SK-N-SH treated with all-trans-retinoic acid at 6 μM for 48 hours (cell line): ENCODE data around the gene OR4Q2.

Source experiments
- BACH2 ChIP-seq: fragments of 250-450 bp; sonication (Bioruptor Pico); IDR thresholded peaks from 2 replicates; pipeline ENCODE4 v1.9.0; 2021; ENCODE audit warnings: mild to moderate bottlenecking, borderline replicate concordance
- ESRRG ChIP-seq: fragments of 250-450 bp; sonication (Bioruptor Pico); IDR thresholded peaks from 2 replicates; pipeline ENCODE4 v1.6.1; 2021; ENCODE audit warnings: mild to moderate bottlenecking
- GLIS3 ChIP-seq: fragments of 250-450 bp; sonication (Bioruptor Pico); IDR thresholded peaks from 2 replicates; pipeline ENCODE4 v1.5.0; 2020; ENCODE audit warnings: mild to moderate bottlenecking, moderate library complexity
- PPARA ChIP-seq: fragments of 250-450 bp; sonication (Bioruptor Pico); IDR thresholded peaks from 2 replicates; pipeline ENCODE4 v1.5.0; 2020; ENCODE audit warnings: mild to moderate bottlenecking, borderline replicate concordance
- RARB ChIP-seq: fragments of 250-450 bp; sonication (Bioruptor Pico); IDR thresholded peaks from 2 replicates; pipeline ENCODE4 v1.8.0; 2021; ENCODE audit warnings: mild to moderate bottlenecking, moderate library complexity
- TOX ChIP-seq: fragments of 250-450 bp; sonication (Bioruptor Pico); IDR thresholded peaks from 2 replicates; pipeline ENCODE4 v1.8.0; 2021; ENCODE audit warnings: mild to moderate bottlenecking, moderate library complexity, borderline replicate concordance
- ZC3H10 ChIP-seq: fragments of 250-450 bp; sonication (Bioruptor Pico); IDR thresholded peaks from 2 replicates; pipeline ENCODE4 v1.5.1; 2021; ENCODE audit warnings: mild to moderate bottlenecking, moderate library complexity
- ZFP30 ChIP-seq: fragments of 450-650 bp; formaldehyde crosslinking; IDR thresholded peaks from 2 replicates; pipeline ENCODE4 v1.5.0; 2022; ENCODE audit warnings: mild to moderate bottlenecking, moderate library complexity
- ZNF565 ChIP-seq: fragments of 450-650 bp; formaldehyde crosslinking; conservative IDR thresholded peaks from 2 replicates; pipeline ENCODE4 v1.5.0; 2020; ENCODE audit warnings: low read depth, mild to moderate bottlenecking, moderate library complexity
- ZNF8 ChIP-seq: fragments of 450-650 bp; formaldehyde crosslinking; IDR thresholded peaks from 2 replicates; pipeline ENCODE4 v1.5.0; 2020; ENCODE audit warnings: mild to moderate bottlenecking, moderate library complexity
- TF ChIP-seq, protein P1 (sequence below): fragments of 250-450 bp; sonication (Bioruptor Pico); IDR thresholded peaks from 2 replicates; pipeline ENCODE4 v1.8.0; 2020; ENCODE audit warnings: mild to moderate bottlenecking, moderate library complexity, borderline replicate concordance
- TF ChIP-seq, protein P2 (sequence below): fragments of 250-450 bp; sonication (Bioruptor Pico); IDR thresholded peaks from 2 replicates; pipeline ENCODE4 v1.5.1; 2021; ENCODE audit warnings: mild to moderate bottlenecking, moderate library complexity
- TF ChIP-seq, protein P3 (sequence below): fragments of 250-450 bp; sonication (Bioruptor Pico); IDR thresholded peaks from 2 replicates; pipeline ENCODE4 v1.5.0; 2020; ENCODE audit warnings: mild to moderate bottlenecking, moderate library complexity

GRCh38 chr14:20001863-20002262 lies at the start of gene OR4Q2:
- TF ChIP-seq, protein P1, sequence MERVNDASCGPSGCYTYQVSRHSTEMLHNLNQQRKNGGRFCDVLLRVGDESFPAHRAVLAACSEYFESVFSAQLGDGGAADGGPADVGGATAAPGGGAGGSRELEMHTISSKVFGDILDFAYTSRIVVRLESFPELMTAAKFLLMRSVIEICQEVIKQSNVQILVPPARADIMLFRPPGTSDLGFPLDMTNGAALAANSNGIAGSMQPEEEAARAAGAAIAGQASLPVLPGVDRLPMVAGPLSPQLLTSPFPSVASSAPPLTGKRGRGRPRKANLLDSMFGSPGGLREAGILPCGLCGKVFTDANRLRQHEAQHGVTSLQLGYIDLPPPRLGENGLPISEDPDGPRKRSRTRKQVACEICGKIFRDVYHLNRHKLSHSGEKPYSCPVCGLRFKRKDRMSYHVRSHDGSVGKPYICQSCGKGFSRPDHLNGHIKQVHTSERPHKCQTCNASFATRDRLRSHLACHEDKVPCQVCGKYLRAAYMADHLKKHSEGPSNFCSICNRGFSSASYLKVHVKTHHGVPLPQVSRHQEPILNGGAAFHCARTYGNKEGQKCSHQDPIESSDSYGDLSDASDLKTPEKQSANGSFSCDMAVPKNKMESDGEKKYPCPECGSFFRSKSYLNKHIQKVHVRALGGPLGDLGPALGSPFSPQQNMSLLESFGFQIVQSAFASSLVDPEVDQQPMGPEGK (CRISPR knock-in tag) = no peak
- TF ChIP-seq ZFP30 (CRISPR knock-in tag) (no peak), ZNF8 (no peak), PPARA (CRISPR knock-in tag) (no peak), ESRRG (CRISPR knock-in tag) (no peak), ZC3H10 (CRISPR knock-in tag) (no peak), ZNF565 (CRISPR knock-in tag) (no peak), GLIS3 (CRISPR knock-in tag) (no peak), TOX (CRISPR knock-in tag) (no peak), RARB (no peak), BACH2 (no peak)
- TF ChIP-seq, protein P2, sequence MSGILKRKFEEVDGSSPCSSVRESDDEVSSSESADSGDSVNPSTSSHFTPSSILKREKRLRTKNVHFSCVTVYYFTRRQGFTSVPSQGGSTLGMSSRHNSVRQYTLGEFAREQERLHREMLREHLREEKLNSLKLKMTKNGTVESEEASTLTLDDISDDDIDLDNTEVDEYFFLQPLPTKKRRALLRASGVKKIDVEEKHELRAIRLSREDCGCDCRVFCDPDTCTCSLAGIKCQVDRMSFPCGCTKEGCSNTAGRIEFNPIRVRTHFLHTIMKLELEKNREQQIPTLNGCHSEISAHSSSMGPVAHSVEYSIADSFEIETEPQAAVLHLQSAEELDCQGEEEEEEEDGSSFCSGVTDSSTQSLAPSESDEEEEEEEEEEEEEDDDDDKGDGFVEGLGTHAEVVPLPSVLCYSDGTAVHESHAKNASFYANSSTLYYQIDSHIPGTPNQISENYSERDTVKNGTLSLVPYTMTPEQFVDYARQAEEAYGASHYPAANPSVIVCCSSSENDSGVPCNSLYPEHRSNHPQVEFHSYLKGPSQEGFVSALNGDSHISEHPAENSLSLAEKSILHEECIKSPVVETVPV (CRISPR knock-in tag) = no peak
- TF ChIP-seq, protein P3, sequence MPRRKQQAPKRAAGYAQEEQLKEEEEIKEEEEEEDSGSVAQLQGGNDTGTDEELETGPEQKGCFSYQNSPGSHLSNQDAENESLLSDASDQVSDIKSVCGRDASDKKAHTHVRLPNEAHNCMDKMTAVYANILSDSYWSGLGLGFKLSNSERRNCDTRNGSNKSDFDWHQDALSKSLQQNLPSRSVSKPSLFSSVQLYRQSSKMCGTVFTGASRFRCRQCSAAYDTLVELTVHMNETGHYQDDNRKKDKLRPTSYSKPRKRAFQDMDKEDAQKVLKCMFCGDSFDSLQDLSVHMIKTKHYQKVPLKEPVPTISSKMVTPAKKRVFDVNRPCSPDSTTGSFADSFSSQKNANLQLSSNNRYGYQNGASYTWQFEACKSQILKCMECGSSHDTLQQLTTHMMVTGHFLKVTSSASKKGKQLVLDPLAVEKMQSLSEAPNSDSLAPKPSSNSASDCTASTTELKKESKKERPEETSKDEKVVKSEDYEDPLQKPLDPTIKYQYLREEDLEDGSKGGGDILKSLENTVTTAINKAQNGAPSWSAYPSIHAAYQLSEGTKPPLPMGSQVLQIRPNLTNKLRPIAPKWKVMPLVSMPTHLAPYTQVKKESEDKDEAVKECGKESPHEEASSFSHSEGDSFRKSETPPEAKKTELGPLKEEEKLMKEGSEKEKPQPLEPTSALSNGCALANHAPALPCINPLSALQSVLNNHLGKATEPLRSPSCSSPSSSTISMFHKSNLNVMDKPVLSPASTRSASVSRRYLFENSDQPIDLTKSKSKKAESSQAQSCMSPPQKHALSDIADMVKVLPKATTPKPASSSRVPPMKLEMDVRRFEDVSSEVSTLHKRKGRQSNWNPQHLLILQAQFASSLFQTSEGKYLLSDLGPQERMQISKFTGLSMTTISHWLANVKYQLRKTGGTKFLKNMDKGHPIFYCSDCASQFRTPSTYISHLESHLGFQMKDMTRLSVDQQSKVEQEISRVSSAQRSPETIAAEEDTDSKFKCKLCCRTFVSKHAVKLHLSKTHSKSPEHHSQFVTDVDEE (CRISPR knock-in tag) = no peak
